Fibroblast of gingiva (primary cell): ENCODE data around the gene MAP2K1.
"Not testable (repeated sequence)": the region's sequence is repeated elsewhere in the genome, so short reads cannot be mapped to it uniquely, and the experiment has no call there.

Experiments
- DNase-seq: peaks from one replicate; pipeline ENCODE4 v3.0.0-alpha.2; 2011; ENCODE audit warnings: low read depth

Gene MAP2K1

GRCh38 chr15:66480267-66480666 lies 93.6 kb downstream of the MAP2K1 start:
- no peak for DNase-seq

GRCh38 chr15:66481107-66481856 lies 94.6 kb downstream of the MAP2K1 start:
- no peak for DNase-seq

GRCh38 chr15:66482539-66482938 lies 95.8 kb downstream of the MAP2K1 start:
- no peak for DNase-seq

- peak; percentile 38 for DNase-seq
These were observed 96.4 kb downstream of the MAP2K1 start for GRCh38 chr15:66483131-66483566.

- DNase-seq: no peak
These were observed 97.9 kb downstream of the MAP2K1 start for GRCh38 chr15:66484539-66485112.

GRCh38 chr15:66486887-66487286 lies 100.2 kb downstream of the MAP2K1 start:
- no peak for DNase-seq

- DNase-seq: no peak
These were observed 101.8 kb downstream of the MAP2K1 start for GRCh38 chr15:66488525-66488924.

- peak; percentile 6 for DNase-seq
These were observed 102.6 kb downstream of the MAP2K1 start for GRCh38 chr15:66489179-66489791.

GRCh38 chr15:66491846-66492245 lies 105.1 kb downstream of the MAP2K1 start:
- DNase-seq: no peak

GRCh38 chr15:66494262-66494661 lies 107.5 kb downstream of the MAP2K1 start:
- no peak for DNase-seq

GRCh38 chr15:66496951-66497501 lies 110.3 kb downstream of the MAP2K1 start:
- no peak for DNase-seq

- DNase-seq: peak; percentile 91
These were observed 111.1 kb downstream of the MAP2K1 start, which contains the start of gene SNAPC5 for GRCh38 chr15:66497502-66498455. Gene SNAPC5 (minus strand): TSS chr15:66497762. CDS start chr15:66497731, 31 bp downstream.

GRCh38 chr15:66498501-66499386 lies 112.0 kb downstream of the MAP2K1 start:
- peak; percentile 42 for DNase-seq

- DNase-seq: not testable (repeated sequence)
These were observed 113.6 kb downstream of the MAP2K1 start for GRCh38 chr15:66500346-66500745.

GRCh38 chr15:66502491-66502890 lies 115.8 kb downstream of the MAP2K1 start:
- DNase-seq: no peak

GRCh38 chr15:66503041-66503648 lies 116.4 kb downstream of the MAP2K1 start:
- peak; percentile 9 for DNase-seq

- DNase-seq: no peak
These were observed 117.3 kb downstream of the MAP2K1 start for GRCh38 chr15:66503780-66504562.

GRCh38 chr15:66504563-66505429 lies 118.1 kb downstream of the MAP2K1 start, which contains the start of the genes RPL4 and ZWILCH:
Gene RPL4 (minus strand): TSS chr15:66504855. CDS start chr15:66504790, 65 bp downstream.
Gene ZWILCH (plus strand): TSS chr15:66505326. CDS start chr15:66505339, 13 bp downstream.
- peak; percentile 93 for DNase-seq
